Lung (tissue), 16 donors: ENCODE data around the gene ACOD1. TPM values are rescaled to one million over a fixed set of nuclear protein-coding genes. Genes with fewer than 3 reads are reported as not detected.
"Not testable (repeated sequence)": the region's sequence is repeated elsewhere in the genome, so short reads cannot be mapped to it uniquely, and the experiment has no call there.

ENCODE experiments used
- ATAC-seq: fragments of 200-7000 bp; cut with Tn5 transposase; one replicate; pipeline ENCODE4 v1.9.1; 2020; ENCODE audit warnings: moderate number of reproducible peaks; ENCODE audit not compliant: insufficient read depth, low FRiP score
- DNase-seq, 3 donors: peaks; one replicate each; pipeline ENCODE4 v3.0.0-alpha.2; 2013 to 2017
- H3K27ac ChIP-seq, 2 donors: one replicate each; pipeline ENCODE4 v1.5.1; 2013; ENCODE audit warnings: mild to moderate bottlenecking in 2 of 2, moderate library complexity in 2 of 2, control low read depth in 1 of 2, inconsistent platforms in 1 of 2, low read depth in 1 of 2, low read length in 1 of 2
- H3K27me3 ChIP-seq, 3 donors: one replicate each; pipeline ENCODE4 v1.5.1; 2013; ENCODE audit warnings: low read length in 2 of 3; ENCODE audit not compliant: control insufficient read depth in 3 of 3, insufficient read depth in 3 of 3
- H3K36me3 ChIP-seq, 4 donors: one replicate each; pipeline ENCODE4 v1.5.1; 2013; ENCODE audit warnings: low read length in 4 of 4, mild to moderate bottlenecking in 1 of 4, moderate library complexity in 1 of 4; ENCODE audit not compliant: control insufficient read depth in 4 of 4, insufficient read depth in 4 of 4
- H3K4me1 ChIP-seq, 5 donors: one replicate each; pipeline ENCODE4 v1.5.1; 2013; ENCODE audit warnings: low read length in 5 of 5, mild to moderate bottlenecking in 2 of 5, moderate library complexity in 1 of 5; ENCODE audit not compliant: control insufficient read depth in 5 of 5, insufficient read depth in 5 of 5
- H3K4me3 ChIP-seq: one replicate; pipeline ENCODE4 v1.5.1; 2013; ENCODE audit warnings: mild to moderate bottlenecking, control low read depth, moderate library complexity
- H3K9ac ChIP-seq, 2 donors: one replicate each; pipeline ENCODE4 v1.5.1; 2013; ENCODE audit warnings: low read length in 2 of 2, control low read depth in 1 of 2; ENCODE audit not compliant: insufficient read depth in 1 of 2
- H3K9me3 ChIP-seq, 4 donors: one replicate each; pipeline ENCODE4 v1.5.1; 2013; ENCODE audit warnings: low read length in 3 of 4, mild to moderate bottlenecking in 1 of 4, moderate library complexity in 1 of 4; ENCODE audit not compliant: control insufficient read depth in 4 of 4, insufficient read depth in 3 of 4
- WGBS, 2 donors: extraction: QIAGEN DNeasy Blood & Tissue Kit; methylation state at CpG; one replicate each; pipeline ENCODE4 v1.1.7; 2013; 5-methylcytosine and 5-hydroxymethylcytosine counted together
- long read RNA-seq, 5 donors: transcript quantifications; one replicate each; lab custom pipeline, GENCODE V29; 2026
- polyA plus RNA-seq, 2 donors: library from polyadenylated mRNA; stranded (reverse); fragments of 200-250 nt; gene quantifications; one replicate each; pipeline ENCODE4 v1.2.1, GENCODE V29; 2013
- total RNA-seq, 2 donors: library from RNA; depleted of rRNA in 1 of 2; stranded (reverse); fragments of >200 nt in 1 of 2; gene quantifications; one replicate each; pipeline ENCODE4 v1.2.1, GENCODE V29; 2014 to 2021
- TF ChIP-seq, protein P1 (sequence below): IDR thresholded peaks from 2 replicates; pipeline ENCODE4 v1.5.1; 2012; ENCODE audit warnings: mild to moderate bottlenecking; ENCODE audit errors: control extremely low read depth, extremely low read depth
- donor health status: control.
- donor health status: control.
- donor health status: Bipolar disorder and iron deficiency.
- donor health status: healthy.
- donor health status: DM: yes; HTN: yes; CAD: no.

ACOD1 gene
- total RNA-seq = not detected
- polyA plus RNA-seq = 10 to 100 TPM in 1 of 2 donors, under 1 TPM in 1; 0.10 to 11.0 TPM
- long read RNA-seq, donor 1 = 0 reads
- long read RNA-seq, donor 2 = 0 reads
- long read RNA-seq, donor 3 = 0 reads
- long read RNA-seq, donor 4 = 0 reads
- long read RNA-seq, donor 5 = 0 reads

DNA sequence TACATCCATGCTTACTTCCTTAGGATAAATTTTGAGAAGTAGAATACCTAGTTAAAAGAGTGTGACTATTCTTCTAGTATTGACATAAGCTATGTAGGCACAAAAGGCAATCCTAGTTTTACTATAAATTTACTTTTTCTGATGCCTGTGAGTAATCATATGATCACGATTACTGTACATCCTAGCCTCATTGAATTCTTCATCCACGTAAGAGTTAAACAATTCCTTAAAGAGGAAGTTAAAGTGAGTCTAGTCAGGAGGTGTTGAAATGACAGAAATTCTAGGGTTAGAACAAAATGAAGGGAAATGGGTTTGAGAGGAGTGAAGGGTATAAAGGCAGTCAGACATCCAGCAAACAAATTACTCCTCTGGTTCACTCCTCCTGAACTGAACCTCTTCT lies at the start of gene ACOD1:
TSS of gene ACOD1 (plus strand) at position 363 of the 400 bp plus-strand sequence. CDS start 48 bp downstream, outside the sequence.
- no peak within 1 kb of the TSS for H3K9ac ChIP-seq
- WGBS, 2 donors = 44 to 69% methylated on average over 2 of the region's 2 CpGs
- no peaks in the 10 kb centered on the region for H3K4me1 ChIP-seq
- DNase-seq = no peak
- H3K4me3 ChIP-seq = no peak within 1 kb of the TSS
- TF ChIP-seq, protein P1, sequence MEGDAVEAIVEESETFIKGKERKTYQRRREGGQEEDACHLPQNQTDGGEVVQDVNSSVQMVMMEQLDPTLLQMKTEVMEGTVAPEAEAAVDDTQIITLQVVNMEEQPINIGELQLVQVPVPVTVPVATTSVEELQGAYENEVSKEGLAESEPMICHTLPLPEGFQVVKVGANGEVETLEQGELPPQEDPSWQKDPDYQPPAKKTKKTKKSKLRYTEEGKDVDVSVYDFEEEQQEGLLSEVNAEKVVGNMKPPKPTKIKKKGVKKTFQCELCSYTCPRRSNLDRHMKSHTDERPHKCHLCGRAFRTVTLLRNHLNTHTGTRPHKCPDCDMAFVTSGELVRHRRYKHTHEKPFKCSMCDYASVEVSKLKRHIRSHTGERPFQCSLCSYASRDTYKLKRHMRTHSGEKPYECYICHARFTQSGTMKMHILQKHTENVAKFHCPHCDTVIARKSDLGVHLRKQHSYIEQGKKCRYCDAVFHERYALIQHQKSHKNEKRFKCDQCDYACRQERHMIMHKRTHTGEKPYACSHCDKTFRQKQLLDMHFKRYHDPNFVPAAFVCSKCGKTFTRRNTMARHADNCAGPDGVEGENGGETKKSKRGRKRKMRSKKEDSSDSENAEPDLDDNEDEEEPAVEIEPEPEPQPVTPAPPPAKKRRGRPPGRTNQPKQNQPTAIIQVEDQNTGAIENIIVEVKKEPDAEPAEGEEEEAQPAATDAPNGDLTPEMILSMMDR = no peak
- H3K27ac ChIP-seq = no peak within 1 kb of the TSS
- H3K36me3 ChIP-seq = no peaks in the 10 kb centered on the region
- no peaks in the 10 kb centered on the region for H3K9me3 ChIP-seq
- no peak for ATAC-seq
- H3K27me3 ChIP-seq = no peaks in the 10 kb centered on the region

- 95% methylated on average over 4 of the region's 4 CpGs for WGBS, 2 donors
- not testable (repeated sequence) for DNase-seq, H3K27ac ChIP-seq, H3K27me3 ChIP-seq, H3K4me1 ChIP-seq, H3K9ac ChIP-seq, H3K4me3 ChIP-seq, ATAC-seq, H3K36me3 ChIP-seq, H3K9me3 ChIP-seq
Measured at GRCh38 chr13:76899066-76899465, 49.2 kb upstream of the ACOD1 start.

DNA sequence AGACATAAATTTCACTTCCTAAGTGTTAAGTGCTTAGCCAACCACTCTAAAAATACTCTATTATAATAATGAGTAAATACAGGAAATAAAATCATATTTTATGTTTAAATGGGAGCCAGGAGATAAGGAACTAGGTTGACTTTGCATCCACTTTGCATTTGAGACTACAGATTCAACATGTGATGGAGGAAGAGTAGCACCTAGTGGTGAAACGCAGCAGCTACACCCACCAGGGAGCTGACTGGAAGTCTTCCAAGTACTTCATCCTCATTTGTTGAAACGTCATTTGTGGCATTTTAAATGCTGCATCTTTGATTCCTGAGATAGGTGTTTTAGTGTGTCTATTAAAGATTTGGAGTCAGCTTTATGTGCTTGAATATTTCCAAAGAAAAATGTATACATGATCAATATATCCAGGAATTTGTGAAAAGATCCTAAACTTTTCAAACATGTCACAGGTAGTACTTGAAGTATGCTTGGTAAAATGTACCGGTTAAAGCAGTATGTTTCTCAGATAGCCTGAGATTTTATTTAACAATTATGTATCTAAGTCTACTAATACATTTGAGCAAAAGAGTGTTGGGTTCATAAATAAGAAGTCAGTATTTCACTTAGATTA lies 44.7 kb upstream of the ACOD1 start:
- TF ChIP-seq, protein P1 = peak; percentile 96
- whole genome bisulfite sequencing, 2 donors = 23 to 30% methylated on average over 3 of the region's 3 CpGs
- peak; percentile 73 to 88 (median 81) for DNase-seq
- Histone ChIP-seq H3K27me3 (no peaks in the 10 kb centered on the region), H3K36me3 (no peaks in the 10 kb centered on the region), H3K27ac (no peak overlapping the region), H3K9me3 (no peaks in the 10 kb centered on the region), H3K9ac (no peak overlapping the region), H3K4me1 (peaks cover 0 to 6% (median 0%) of the 10 kb centered on the region in 5 donors), H3K4me3 (no peak overlapping the region)
- ATAC-seq = peak; percentile 75

GRCh38 chr13:76904507-76904906 lies 43.8 kb upstream of the ACOD1 start:
- no peak overlapping the region for H3K4me3 ChIP-seq
- no peaks in the 10 kb centered on the region for H3K9me3 ChIP-seq
- ATAC-seq (no peak), DNase-seq (no peak)
- H3K27ac ChIP-seq = no peak overlapping the region
- peaks cover 0 to 6% (median 0%) of the 10 kb centered on the region in 5 donors for H3K4me1 ChIP-seq
- TF ChIP-seq, protein P1 = no peak
- H3K9ac ChIP-seq = no peak overlapping the region
- H3K27me3 ChIP-seq = no peaks in the 10 kb centered on the region
- 60 to 70% methylated on average over 2 of the region's 2 CpGs for WGBS, 2 donors
- H3K36me3 ChIP-seq = no peaks in the 10 kb centered on the region
